ENCODE data around the gene CPN2.

The CPN2 gene

GRCh38 chr3:194327218-194328052 lies 23.7 kb downstream of the CPN2 start:
- no peak for DNase-seq

GRCh38 chr3:194326968-194327217 lies 24.2 kb downstream of the CPN2 start:
- DNase-seq, result no peak

- no peak for DNase-seq
Measured at GRCh38 chr3:194326192-194326967, 24.7 kb downstream of the CPN2 start.

- DNase-seq, result no peak
Measured at GRCh38 chr3:194325424-194326153, 25.5 kb downstream of the CPN2 start.

GRCh38 chr3:194324823-194325327 lies 26.3 kb downstream of the CPN2 start:
- no peak for DNase-seq

- DNase-seq, result peak in 1 of 2 donors; percentile 26
Measured at GRCh38 chr3:194323785-194324735, 27.1 kb downstream of the CPN2 start.

GRCh38 chr3:194322678-194323211 lies 28.4 kb downstream of the CPN2 start:
- DNase-seq, result no peak

- DNase-seq, result no peak
Measured at GRCh38 chr3:194321693-194322640, 29.2 kb downstream of the CPN2 start.

GRCh38 chr3:194320744-194321243 lies 30.3 kb downstream of the CPN2 start:
- DNase-seq, result no peak

GRCh38 chr3:194320100-194320499 lies 31.0 kb downstream of the CPN2 start:
- no peak for DNase-seq

GRCh38 chr3:194318511-194319161 lies 32.5 kb downstream of the CPN2 start:
- no peak for DNase-seq

- no peak for DNase-seq
Measured at GRCh38 chr3:194316918-194317317, 34.2 kb downstream of the CPN2 start.

- no peak for DNase-seq
Measured at GRCh38 chr3:194315965-194316361, 35.2 kb downstream of the CPN2 start.

- DNase-seq, result peak; percentile 85 to 89
Measured at GRCh38 chr3:194315088-194315964, 35.8 kb downstream of the CPN2 start.

GRCh38 chr3:194314388-194315068 lies 36.6 kb downstream of the CPN2 start:
- DNase-seq, result no peak

- no peak for DNase-seq
Measured at GRCh38 chr3:194313560-194314387, 37.4 kb downstream of the CPN2 start.

GRCh38 chr3:194312743-194313281 lies 38.3 kb downstream of the CPN2 start:
- DNase-seq, result no peak

Measured in stimulated activated CD4-positive, alpha-beta T cell treated with anti-CD3 and anti-CD28 coated beads, Interleukin-2, amount 100 ng/mL, for 48 hours (primary cell).